Gastroesophageal sphincter (tissue), 4 donors: ENCODE measurements around the gene SETD1B. TPM values are rescaled to one million over a fixed set of nuclear protein-coding genes. Genes with fewer than 3 reads are reported as not detected.

Experiments used
- ATAC-seq: fragments of 150-250 bp; one replicate; pipeline ENCODE4 v1.9.1; 2016; ENCODE audit warnings: mild to moderate bottlenecking, moderate library complexity
- H3K27ac ChIP-seq, 4 donors: fragments of 200-600 bp; sonication (generic) in 3 of 4; 1 replicate in 3 of 4; 2 replicates in 1 of 4; pipeline ENCODE4 v1.5.1; 2016 to 2019
- H3K27me3 ChIP-seq: fragments of 200-600 bp; sonication (generic); one replicate; pipeline ENCODE4 v1.5.1; 2019
- H3K36me3 ChIP-seq, 2 donors: fragments of 200-600 bp; sonication (generic); one replicate each; pipeline ENCODE4 v1.5.1; 2019; ENCODE audit warnings: control low read depth in 1 of 2
- H3K4me1 ChIP-seq, 3 donors: fragments of 200-600 bp; sonication (generic); 1 replicate in 2 of 3; 2 replicates in 1 of 3; pipeline ENCODE4 v1.5.1; 2016 to 2019; ENCODE audit warnings: control low read depth in 2 of 3
- H3K4me3 ChIP-seq, 2 donors: fragments of 200-600 bp; sonication (generic); one replicate each; pipeline ENCODE4 v1.5.1; 2019; ENCODE audit warnings: mild to moderate bottlenecking in 1 of 2, moderate library complexity in 1 of 2
- H3K9me3 ChIP-seq, 3 donors: fragments of 200-600 bp; sonication (generic); one replicate each; pipeline ENCODE4 v1.5.1; 2017 to 2019; ENCODE audit warnings: control low read depth in 2 of 3
- EP300 ChIP-seq: sonication (generic); formaldehyde crosslinking; IDR thresholded peaks from one replicate; pipeline ENCODE4 v1.6.1; 2017; ENCODE audit warnings: antibody characterized with exemption, mild to moderate bottlenecking
- POLR2A ChIP-seq, 2 donors: fragments of 450-650 bp; IDR thresholded peaks; one replicate each; pipeline ENCODE4 v1.6.1; 2017; ENCODE audit warnings: antibody characterized with exemption in 2 of 2, mild to moderate bottlenecking in 2 of 2, moderate library complexity in 1 of 2
- POLR2AphosphoS5 ChIP-seq: sonication (generic); formaldehyde crosslinking; IDR thresholded peaks from one replicate; pipeline ENCODE4 v1.6.1; 2017; ENCODE audit warnings: antibody characterized with exemption
- WGBS, 2 donors: methylation state at CpG; one replicate each; pipeline ENCODE4 v1.1.5; 2018; ENCODE audit warnings: low coverage in 1 of 2; 5-methylcytosine and 5-hydroxymethylcytosine counted together
- total RNA-seq, 4 donors: library from RNA; depleted of rRNA; stranded (reverse); fragments of >200 nt; gene quantifications; one replicate each; pipeline ENCODE4 v1.1.0, GENCODE V29; 2016
- TF ChIP-seq, protein P1 (sequence below), 4 experiments: fragments of 200-600 bp in 2 of 4; fragments of 450-650 bp in 2 of 4; sonication (generic) in 1 of 4; IDR thresholded peaks; one replicate each; pipeline ENCODE4 v1.5.1; 2017 to 2019; ENCODE audit warnings: antibody characterized with exemption in 4 of 4, mild to moderate bottlenecking in 2 of 4, moderate library complexity in 2 of 4

SETD1B gene
- total RNA-seq, 4 donors from 2014 or later = 9.6 to 25.1 (median 20.3) TPM

DNA sequence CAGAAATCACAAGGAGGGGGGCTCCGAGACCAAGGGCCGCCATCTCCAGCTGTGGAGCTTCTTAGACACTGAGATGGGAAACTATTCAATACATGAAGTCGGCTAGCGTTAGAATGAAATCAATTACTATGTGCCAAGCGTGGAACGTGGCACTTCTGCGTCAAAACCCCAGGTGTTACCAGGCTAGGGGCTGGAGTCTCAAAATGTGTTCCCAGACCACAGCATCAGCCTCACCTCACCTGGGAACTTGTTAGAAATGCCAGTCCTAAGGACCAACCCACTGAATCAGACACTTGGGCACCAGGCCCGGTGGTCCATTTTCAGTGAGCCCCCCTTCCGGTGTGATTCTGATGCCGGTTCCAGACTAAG lies 5.0 kb upstream of the SETD1B start:
- 31% methylated on average over 6 of the region's 10 CpGs; no CpG with 5 or more reads in 1 of the 2 donors for WGBS, 2 donors
- no peaks in the 10 kb centered on the region for H3K27me3 ChIP-seq
- H3K36me3 ChIP-seq = peaks cover 0 to 13% of the 10 kb centered on the region in 2 donors
- H3K27ac ChIP-seq = peak overlapping the region; percentile 100
- TF ChIP-seq POLR2AphosphoS5 (no peak), EP300 (no peak), POLR2A (IDR thresholded peaks at IDR 0.05) (no peak)
- TF ChIP-seq, protein P1, sequence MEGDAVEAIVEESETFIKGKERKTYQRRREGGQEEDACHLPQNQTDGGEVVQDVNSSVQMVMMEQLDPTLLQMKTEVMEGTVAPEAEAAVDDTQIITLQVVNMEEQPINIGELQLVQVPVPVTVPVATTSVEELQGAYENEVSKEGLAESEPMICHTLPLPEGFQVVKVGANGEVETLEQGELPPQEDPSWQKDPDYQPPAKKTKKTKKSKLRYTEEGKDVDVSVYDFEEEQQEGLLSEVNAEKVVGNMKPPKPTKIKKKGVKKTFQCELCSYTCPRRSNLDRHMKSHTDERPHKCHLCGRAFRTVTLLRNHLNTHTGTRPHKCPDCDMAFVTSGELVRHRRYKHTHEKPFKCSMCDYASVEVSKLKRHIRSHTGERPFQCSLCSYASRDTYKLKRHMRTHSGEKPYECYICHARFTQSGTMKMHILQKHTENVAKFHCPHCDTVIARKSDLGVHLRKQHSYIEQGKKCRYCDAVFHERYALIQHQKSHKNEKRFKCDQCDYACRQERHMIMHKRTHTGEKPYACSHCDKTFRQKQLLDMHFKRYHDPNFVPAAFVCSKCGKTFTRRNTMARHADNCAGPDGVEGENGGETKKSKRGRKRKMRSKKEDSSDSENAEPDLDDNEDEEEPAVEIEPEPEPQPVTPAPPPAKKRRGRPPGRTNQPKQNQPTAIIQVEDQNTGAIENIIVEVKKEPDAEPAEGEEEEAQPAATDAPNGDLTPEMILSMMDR (IDR thresholded peaks at IDR 0.05) = no peak
- H3K9me3 ChIP-seq = no peaks in the 10 kb centered on the region
- peaks cover 6 to 72% (median 45%) of the 10 kb centered on the region in 3 donors for H3K4me1 ChIP-seq
- peak overlapping the region; percentile 85 for H3K4me3 ChIP-seq
- no peak for ATAC-seq

DNA sequence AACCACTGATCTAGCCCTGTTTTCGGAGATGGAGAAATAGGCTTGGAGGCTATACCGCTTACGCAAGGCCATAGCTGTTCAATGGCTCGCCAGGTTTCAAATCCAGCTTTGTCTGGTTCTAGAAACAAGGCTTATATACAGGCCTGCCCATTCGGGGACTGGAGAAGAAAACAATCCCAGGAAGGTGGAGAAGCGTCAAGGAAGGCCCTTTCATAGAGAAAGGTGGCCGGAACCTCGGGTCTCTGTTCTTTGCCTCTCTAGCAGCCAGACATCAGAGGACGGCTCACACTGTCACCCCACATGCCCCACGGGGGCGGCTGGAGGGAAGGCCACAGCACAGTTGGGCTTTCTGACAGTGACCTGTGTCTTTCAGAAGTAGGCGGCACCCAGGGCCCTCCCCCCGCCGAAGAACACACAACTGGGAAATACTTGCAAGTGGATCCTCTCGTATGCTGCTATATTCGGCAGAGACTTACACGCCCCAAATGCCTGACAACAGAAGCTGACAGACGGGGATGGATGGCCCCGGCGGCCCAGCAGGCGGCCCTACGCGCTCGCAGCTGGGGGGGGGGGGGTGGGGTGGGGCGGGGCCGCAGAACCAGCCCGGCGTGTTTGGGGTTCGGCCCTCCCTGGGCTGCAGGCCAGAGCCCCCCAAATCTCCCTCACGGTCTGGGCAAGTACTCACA lies 4.5 kb upstream of the SETD1B start:
- peak overlapping the region; percentile 85 for H3K4me3 ChIP-seq
- ATAC-seq = peak; percentile 54
- H3K36me3 ChIP-seq = peaks cover 0 to 13% of the 10 kb centered on the region in 2 donors
- TF ChIP-seq POLR2AphosphoS5 (peak; percentile 67), EP300 (no peak), POLR2A (IDR thresholded peaks at IDR 0.05) (peak in 1 of 2 donors; percentile 3)
- H3K27ac ChIP-seq = peak overlapping the region; percentile 100
- peaks cover 6 to 66% (median 45%) of the 10 kb centered on the region in 3 donors for H3K4me1 ChIP-seq
- no peaks in the 10 kb centered on the region for H3K9me3 ChIP-seq
- WGBS, 2 donors = 30% methylated on average over 4 of the region's 30 CpGs; no CpG with 5 or more reads in 1 of the 2 donors
- no peaks in the 10 kb centered on the region for H3K27me3 ChIP-seq

DNA sequence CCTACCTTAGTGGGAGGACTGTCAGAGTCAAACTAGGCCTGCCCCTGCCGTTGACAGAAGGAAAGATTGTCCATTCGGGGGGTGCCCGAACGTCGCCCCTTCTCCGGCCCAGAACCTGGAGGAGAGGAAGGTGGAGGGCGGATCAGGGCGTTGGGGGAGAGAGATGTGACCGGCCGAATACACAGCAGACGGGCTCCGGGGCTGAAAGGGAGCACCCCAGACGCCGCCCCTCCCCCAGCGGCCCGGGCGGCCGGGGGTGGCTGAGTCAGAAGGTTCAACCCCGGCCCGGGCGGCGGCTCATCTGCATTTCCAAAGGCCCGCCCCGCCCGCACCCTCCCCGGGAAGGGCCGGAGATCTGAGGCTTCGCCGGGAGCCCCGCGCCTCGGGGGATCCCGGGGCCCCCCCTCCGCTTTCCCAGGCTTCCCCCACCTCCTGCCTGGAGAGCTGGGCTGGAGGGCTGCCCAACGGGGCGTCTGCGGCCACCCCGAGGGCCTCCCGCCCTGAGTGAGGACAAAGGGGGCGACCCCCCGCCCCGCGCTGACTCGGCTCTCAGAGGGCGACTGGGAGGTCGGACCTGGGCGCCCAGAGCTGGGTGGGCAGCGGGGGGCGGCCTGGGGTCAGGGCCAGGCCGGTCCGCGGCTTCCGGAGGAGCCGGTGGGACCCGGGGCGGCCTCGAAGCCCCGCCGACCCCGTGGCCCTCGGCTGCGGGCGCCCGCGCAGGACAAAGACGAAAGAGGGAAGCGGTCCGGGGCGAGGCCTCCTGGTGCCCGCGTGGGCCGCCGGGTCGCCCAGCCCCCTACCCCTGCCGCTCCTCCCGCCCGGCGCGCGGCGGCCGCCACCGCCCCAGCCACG lies 3.7 kb upstream of the SETD1B start:
- no peaks in the 10 kb centered on the region for H3K27me3 ChIP-seq
- H3K4me3 ChIP-seq = peak overlapping the region; percentile 85
- peaks cover 0 to 13% of the 10 kb centered on the region in 2 donors for H3K36me3 ChIP-seq
- H3K9me3 ChIP-seq = no peaks in the 10 kb centered on the region
- H3K27ac ChIP-seq = peak overlapping the region; percentile 100
- H3K4me1 ChIP-seq = peaks cover 6 to 62% (median 40%) of the 10 kb centered on the region in 3 donors
- 0% methylated on average over 4 of the region's 84 CpGs; no CpG with 5 or more reads in 1 of the 2 donors for WGBS, 2 donors
- TF ChIP-seq POLR2A (IDR thresholded peaks at IDR 0.05) (peak; percentile 75 to 84), POLR2AphosphoS5 (peak; percentile 73), EP300 (no peak)
- TF ChIP-seq, protein P1 (IDR thresholded peaks at IDR 0.05) = no peak
- peak; percentile 71 for ATAC-seq

DNA sequence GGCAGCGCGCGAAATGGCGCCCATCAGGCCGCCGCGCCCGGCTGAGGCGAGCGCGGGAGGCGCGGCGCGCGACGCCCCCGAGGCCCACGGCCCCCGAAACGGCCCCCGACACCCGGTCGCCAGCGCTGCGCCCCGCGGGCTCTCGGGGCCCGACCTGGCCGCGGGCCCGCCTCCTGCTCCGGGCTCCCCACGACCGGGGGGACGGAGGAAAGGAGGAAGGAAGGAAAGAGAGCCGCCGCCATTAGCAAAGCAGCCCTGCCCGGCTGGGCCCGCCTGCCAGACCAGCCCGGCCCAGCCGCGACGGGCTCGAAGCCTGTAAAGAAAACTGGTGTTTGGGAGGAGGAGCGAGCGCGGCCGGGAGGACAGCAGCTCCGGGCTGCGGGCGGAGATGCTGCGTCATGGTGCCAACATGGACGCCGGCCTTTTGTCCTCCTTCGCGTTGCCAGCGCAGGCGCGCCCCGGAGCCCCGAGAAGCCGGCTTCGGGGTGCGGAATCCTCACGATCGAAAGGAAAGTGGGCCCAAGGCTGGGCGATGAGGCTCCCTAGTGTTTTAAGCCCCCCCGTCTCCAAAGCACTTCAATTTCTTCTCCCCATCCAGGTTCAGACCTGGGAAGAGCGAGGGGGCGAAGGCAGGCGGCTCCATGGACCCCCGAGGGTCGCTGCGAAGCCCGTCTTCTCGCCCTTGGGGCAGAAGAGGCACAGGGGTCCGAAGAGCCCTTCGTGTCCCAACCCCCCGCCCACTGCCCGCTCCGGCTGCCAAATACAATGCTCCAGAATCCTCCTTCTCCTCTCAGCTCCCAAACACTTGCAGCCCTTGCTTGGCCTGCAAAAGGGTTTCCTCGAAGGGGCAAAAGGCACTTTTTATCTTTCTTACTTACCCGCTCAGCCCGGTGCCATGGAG lies 2.9 kb upstream of the SETD1B start:
- no peak for TF ChIP-seq EP300
- peak; percentile 59 to 62 for TF ChIP-seq POLR2A (IDR thresholded peaks at IDR 0.05)
- TF ChIP-seq, protein P1 (IDR thresholded peaks at IDR 0.05) = no peak
- TF ChIP-seq POLR2AphosphoS5 = peak; percentile 51
- peak; percentile 23 for ATAC-seq
- H3K4me1 ChIP-seq = peaks cover 6 to 62% (median 35%) of the 10 kb centered on the region in 3 donors
- 0 to 1% methylated on average over 16 to 19 of the region's 86 CpGs for WGBS, 2 donors
- H3K27ac ChIP-seq = peak overlapping the region; percentile 100
- H3K27me3 ChIP-seq = no peaks in the 10 kb centered on the region
- no peaks in the 10 kb centered on the region for H3K9me3 ChIP-seq
- H3K4me3 ChIP-seq = peak overlapping the region; percentile 85
- H3K36me3 ChIP-seq = peaks cover 0 to 5% of the 10 kb centered on the region in 2 donors
